ENCODE results near the gene TEC. TPM values are rescaled to one million over a fixed set of nuclear protein-coding genes. Genes with fewer than 3 reads are reported as not detected.

The TEC gene
- total RNA-seq, 1 experiment from 2014 or later, result 4.5 TPM

DNA sequence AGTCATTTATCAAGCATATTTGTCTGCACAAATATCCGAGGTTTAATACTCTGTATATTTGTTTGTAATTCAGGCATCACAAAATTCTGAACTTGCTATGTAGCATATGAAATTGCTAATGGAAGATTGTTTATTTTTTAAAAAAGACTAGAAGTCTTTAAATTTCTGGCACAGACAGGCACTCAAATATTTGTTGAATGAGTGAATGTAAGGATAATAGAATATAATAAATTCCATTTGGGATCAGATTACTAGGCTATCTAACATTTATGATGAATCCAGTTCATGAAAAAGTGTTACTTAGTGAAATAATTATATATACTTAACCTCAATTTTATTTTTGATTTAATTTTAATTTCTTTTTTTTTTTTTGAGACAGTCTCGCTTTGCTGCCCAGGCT lies 30.4 kb upstream of the TEC start:
- RAD21 ChIA-PET (ENCODE audit: low non-redundant PET in 1 of 2, low total read pairs in 2 of 2, uncharacterized antibody in 2 of 2, unreplicated experiment in 2 of 2), result no interaction called here
- Histone ChIP-seq H4K20me1 (ENCODE audit: insufficient read depth) (no peaks in the 10 kb centered on the region; the same call in 1 of the 2 replicates), H3K36me3 (ENCODE audit: control insufficient read depth in 1 of 2, insufficient read depth in 2 of 2, low read length in 2 of 2) (no peaks in the 10 kb centered on the region), H3K9me2 (ENCODE audit: insufficient read depth) (no peaks in the 10 kb centered on the region), H3K4me3 (replicated peaks in 1 of 2; ENCODE audit: low read depth in 1 of 2, low read length in 2 of 2) (no peak overlapping the region), H3K4me1 (ENCODE audit: control insufficient read depth in 1 of 2, insufficient read depth in 2 of 2, low read length in 2 of 2) (no peaks in the 10 kb centered on the region), H3K27ac (ENCODE audit: low read depth, low read length) (no peak overlapping the region), H3K79me2 (ENCODE audit: insufficient read depth, low read length) (no peaks in the 10 kb centered on the region), H3K9me3 (ENCODE audit: control insufficient read depth in 1 of 2, insufficient read depth in 1 of 2, low read depth in 1 of 2, low read length in 2 of 2) (no peaks in the 10 kb centered on the region), H3K4me2 (ENCODE audit: low read length) (no peak overlapping the region), H3K27me3 (ENCODE audit: insufficient read depth, low read length) (no peaks in the 10 kb centered on the region), H3K9ac (ENCODE audit: low read length) (no peak overlapping the region), H2AFZ (ENCODE audit: low read depth, low read length, poor library complexity, severe bottlenecking) (no peak overlapping the region)
- CTCF ChIA-PET, result no interaction called here
- POLR2A ChIA-PET, result no interaction called here
- DNase-seq (ENCODE audit: low read depth, low spot score) (no peak), ATAC-seq (no peak)
- TF ChIP-seq, protein P1, sequence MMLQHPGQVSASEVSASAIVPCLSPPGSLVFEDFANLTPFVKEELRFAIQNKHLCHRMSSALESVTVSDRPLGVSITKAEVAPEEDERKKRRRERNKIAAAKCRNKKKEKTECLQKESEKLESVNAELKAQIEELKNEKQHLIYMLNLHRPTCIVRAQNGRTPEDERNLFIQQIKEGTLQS (IDR thresholded peaks at IDR 0.05), result no peak
- TF ChIP-seq ZBTB33 (IDR thresholded peaks at IDR 0.05; ENCODE audit: extremely low read depth, insufficient replicate concordance, low read length) (no peak), SRF (IDR thresholded peaks at IDR 0.05; ENCODE audit: low read depth) (no peak), EZH2 (IDR thresholded peaks at IDR 0.05) (no peak), EGR1 (IDR thresholded peaks at IDR 0.05; ENCODE audit: low read depth) (no peak), CEBPB (IDR thresholded peaks at IDR 0.05; ENCODE audit: low read depth) (no peak)
- intact Hi-C loops (cut with micrococcal nuclease), result no loop called here
- BruUV-seq (replicated peaks), result no TSS peak

DNA sequence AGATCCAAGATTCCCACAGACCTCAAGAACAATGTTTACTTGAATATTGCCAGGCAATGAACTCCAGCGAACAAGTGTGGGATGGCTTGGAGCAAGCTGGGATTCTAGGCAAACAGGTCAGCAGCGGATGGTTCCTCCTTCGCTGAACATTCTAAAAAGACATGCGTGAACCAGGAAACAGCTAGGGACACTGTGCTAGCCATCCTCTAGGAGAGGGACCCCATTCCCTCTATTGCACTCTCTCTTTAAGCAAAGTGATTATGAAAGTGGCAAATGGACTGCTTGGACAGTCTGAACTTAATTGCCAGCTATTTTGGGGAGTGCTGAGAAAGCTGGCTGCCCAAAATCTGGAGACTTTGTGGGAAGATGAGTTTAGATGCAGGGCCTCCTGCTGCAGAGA lies 29.9 kb upstream of the TEC start:
- no TSS peak for BruUV-seq (replicated peaks)
- Histone ChIP-seq H3K9me2 (ENCODE audit: insufficient read depth) (no peaks in the 10 kb centered on the region), H4K20me1 (ENCODE audit: insufficient read depth) (no peaks in the 10 kb centered on the region; the same call in 1 of the 2 replicates), H3K4me3 (replicated peaks in 1 of 2; ENCODE audit: low read depth in 1 of 2, low read length in 2 of 2) (no peak overlapping the region), H3K9me3 (ENCODE audit: control insufficient read depth in 1 of 2, insufficient read depth in 1 of 2, low read depth in 1 of 2, low read length in 2 of 2) (no peaks in the 10 kb centered on the region), H2AFZ (ENCODE audit: low read depth, low read length, poor library complexity, severe bottlenecking) (no peak overlapping the region), H3K27ac (ENCODE audit: low read depth, low read length) (no peak overlapping the region), H3K4me2 (ENCODE audit: low read length) (no peak overlapping the region), H3K27me3 (ENCODE audit: insufficient read depth, low read length) (no peaks in the 10 kb centered on the region), H3K79me2 (ENCODE audit: insufficient read depth, low read length) (no peaks in the 10 kb centered on the region), H3K36me3 (ENCODE audit: control insufficient read depth in 1 of 2, insufficient read depth in 2 of 2, low read length in 2 of 2) (no peaks in the 10 kb centered on the region), H3K4me1 (ENCODE audit: control insufficient read depth in 1 of 2, insufficient read depth in 2 of 2, low read length in 2 of 2) (no peaks in the 10 kb centered on the region), H3K9ac (ENCODE audit: low read length) (no peak overlapping the region)
- intact Hi-C loops (cut with micrococcal nuclease), result no loop called here
- TF ChIP-seq CBX3 (IDR thresholded peaks at IDR 0.05; ENCODE audit: low read depth), result no peak
- POLR2A ChIA-PET, result no interaction called here
- RAD21 ChIA-PET (ENCODE audit: low non-redundant PET in 1 of 2, low total read pairs in 2 of 2, uncharacterized antibody in 2 of 2, unreplicated experiment in 2 of 2), result no interaction called here
- DNase-seq (ENCODE audit: low read depth, low spot score), result no peak
- no peak for ATAC-seq
- CTCF ChIA-PET, result no interaction called here
